Smooth muscle cell of the brain vasculature (primary cell): ENCODE results near the gene PSMD14.
"Not testable (repeated sequence)": the region's sequence is repeated elsewhere in the genome, so short reads cannot be mapped to it uniquely, and the experiment has no call there.

Experiments used
- DNase-seq: peaks from one replicate; pipeline ENCODE4 v3.0.0-alpha.2; 2012; ENCODE audit warnings: low read depth, low spot score

The PSMD14 gene

DNA sequence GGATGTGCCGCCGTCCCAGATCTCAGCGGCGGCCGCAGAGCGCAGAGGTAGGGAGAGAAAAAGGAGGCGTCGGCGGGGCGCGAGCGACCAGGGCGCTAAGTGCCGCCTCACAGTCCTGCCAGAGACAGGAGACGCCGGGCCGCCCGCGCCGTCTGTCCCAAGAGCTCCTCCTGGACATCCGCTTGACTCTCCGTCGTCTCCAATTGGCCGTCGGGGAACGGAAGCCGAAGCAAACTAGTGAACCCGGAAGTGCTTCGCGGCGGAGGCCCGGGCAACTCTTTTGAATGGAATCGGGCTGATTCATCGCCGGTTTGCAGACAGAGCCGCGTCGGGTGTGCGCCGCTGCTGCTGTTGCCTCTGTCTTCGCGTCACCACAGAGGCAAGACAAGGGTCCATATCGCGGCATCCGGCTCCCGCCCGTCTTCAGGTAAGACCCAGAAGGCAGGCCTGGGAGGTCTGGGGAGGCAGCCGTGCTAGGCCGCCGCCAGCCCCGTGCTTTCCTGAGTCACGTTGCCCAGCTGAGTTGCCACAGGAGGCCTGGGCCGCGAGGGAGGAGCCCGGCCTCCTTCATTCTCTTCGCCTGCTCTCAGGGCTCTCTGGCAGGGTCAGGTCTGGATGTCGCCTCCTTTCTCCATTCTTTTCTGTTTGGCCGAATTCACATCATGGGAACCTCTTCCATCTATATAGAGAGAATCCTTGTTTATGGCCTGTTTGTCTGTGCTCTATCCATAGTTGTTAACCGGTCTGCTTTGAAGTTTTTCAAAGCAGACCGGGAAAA lies at the start of gene PSMD14:
PSMD14 (plus strand) TSS at position 248 of the 778 bp plus-strand sequence. CDS start 10,401 bp downstream, outside the sequence.
- DNase-seq: peak; percentile 84

DNA sequence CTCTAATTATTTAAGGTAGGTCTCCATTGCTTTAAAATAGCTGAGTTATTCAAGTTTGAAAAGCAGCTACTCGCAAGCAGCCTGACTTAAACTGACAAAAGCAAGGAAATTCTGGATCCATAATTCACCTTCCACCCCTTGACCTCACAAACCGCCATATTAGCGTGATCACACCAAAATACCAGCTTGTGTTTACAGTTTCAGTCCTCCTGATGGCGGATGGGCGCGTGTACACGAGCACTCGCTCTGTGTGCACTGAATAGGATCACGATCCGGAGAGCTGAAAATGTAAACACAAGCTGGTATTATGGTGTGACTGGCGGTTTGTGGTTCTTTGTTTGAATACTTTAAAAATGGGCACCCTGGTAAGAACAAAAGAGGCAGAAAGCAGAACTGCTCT lies 42.4 kb upstream of the PSMD14 start:
- no peak for DNase-seq

DNA sequence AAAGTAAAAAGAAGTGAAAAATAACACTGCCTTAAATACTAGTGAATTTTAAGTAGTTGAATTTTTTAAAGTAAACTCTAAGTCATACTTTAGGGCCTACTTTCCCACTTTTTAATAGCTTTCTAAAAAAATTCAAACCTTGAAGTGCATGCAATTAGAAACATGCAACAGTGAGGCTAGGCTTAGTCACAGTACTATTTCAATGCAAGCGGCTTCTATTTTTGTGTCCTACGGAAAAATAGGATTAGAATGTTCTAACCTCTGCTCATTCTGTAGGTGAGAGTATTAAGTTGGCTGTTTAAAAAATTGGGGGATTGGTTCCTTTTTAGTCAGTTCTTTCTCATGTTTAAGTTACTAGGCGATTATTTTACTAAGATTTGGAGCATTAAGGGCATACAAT lies 39.1 kb upstream of the PSMD14 start:
- DNase-seq: no peak

DNA sequence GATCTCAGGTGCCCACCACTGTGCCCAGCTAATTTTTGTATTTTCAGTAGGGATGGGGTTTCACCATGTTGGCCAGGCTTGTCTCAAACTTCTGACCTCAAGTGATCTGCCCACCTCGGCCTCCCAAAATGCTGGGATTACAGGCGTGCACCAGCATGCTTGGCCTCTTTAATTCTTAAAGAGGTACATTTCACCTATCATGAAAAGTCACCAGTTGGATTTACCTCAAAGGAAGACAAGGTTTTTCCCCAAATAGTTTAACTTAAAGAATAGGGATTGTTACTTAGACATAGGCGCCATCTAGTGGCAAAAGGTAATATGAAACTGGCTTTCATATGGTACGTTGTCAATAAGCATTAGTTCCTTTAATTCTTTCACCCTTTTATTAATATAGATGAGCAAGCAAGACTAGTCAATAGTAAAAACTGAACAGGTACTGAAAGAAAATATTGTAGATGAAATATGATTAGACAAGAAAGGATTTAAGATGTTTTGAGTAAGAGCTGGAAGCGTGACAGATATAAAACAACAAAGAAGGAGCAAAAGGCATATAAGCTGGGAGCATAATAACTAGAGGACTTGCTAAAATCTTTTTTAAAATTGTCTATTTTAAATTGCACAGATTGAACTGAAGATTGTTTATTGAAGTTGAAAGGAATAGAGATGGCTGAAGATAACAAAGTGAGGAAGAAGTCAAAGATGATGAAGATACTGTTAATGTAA lies 35.0 kb upstream of the PSMD14 start:
- DNase-seq: peak; percentile 54

DNA sequence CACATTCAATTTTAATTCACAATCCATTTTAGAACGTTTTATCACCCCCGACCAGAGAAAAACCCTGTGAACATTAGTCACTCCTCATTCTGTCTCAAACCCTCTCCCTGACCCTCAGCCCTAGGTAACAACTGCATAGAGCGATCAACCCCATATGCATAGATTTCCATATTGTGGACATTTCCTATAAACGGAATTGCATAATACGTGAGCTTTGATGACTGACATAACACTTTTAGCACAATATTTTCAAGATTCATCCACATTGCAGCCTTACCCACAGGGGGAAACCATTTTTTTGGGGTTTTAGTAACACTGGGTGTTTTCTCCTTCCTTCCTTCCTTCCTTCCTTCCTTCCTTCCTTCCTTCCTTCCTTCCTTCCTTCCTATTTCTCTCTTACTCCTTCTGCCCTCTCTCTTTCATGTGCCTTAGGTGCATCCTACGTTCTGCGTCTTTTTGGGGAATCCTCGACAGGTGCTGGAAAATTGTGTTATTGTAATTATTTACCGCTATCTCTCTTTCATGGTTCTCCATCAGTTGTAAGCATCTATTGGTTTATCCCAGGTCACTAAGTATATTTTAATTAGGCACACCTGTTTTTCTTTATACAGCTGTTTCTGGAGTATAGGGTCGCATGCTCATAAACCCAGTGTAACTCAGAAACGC lies 29.5 kb upstream of the PSMD14 start:
- not testable (repeated sequence) for DNase-seq

DNA sequence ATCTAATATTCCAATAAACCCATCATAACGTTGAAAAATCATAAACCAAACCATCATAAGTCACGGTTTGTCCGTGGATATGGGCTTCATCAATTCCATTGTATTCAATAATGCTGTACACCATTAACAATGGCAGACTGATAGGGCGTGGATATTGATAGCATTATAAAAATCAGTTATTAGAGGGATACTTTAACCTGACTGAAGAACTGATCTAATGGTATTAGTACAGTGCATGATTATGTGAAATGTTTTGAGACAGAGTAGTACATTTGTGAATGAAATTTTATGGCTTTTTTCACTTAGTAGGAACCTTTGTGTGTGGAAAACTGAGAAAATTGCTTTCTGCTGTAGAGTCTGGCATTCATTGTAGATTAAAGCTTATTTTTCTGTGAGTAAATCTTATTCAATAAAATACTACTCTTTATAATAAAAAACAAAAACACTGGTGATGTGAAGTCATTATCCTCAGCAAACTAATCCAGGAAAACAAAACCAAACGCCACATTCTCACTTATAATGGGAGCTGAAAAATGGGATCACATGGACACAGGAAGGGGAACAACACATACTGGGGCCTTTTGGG lies 28.9 kb upstream of the PSMD14 start:
- not testable (repeated sequence) for DNase-seq

DNA sequence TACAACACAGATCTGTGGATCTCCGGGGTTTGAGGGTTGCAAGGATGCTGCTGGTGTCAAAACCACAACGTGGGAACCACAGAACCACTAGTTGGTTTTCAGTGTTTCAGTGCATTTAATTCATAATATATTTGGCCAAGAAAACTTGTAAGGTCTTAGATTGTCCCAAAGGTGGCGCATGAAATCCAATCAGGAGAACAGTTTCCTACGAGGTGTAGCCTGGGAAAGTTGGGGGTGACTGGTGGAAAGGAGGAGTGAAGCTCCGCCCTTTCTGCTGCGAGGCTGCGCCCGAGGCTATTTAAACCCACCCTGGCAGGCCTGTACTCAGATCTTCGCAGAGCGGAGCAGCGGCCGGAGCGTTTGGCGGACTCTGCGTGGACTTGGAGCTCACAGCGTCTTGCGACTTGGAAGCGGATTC lies 27.3 kb upstream of the PSMD14 start:
- not testable (repeated sequence) for DNase-seq

DNA sequence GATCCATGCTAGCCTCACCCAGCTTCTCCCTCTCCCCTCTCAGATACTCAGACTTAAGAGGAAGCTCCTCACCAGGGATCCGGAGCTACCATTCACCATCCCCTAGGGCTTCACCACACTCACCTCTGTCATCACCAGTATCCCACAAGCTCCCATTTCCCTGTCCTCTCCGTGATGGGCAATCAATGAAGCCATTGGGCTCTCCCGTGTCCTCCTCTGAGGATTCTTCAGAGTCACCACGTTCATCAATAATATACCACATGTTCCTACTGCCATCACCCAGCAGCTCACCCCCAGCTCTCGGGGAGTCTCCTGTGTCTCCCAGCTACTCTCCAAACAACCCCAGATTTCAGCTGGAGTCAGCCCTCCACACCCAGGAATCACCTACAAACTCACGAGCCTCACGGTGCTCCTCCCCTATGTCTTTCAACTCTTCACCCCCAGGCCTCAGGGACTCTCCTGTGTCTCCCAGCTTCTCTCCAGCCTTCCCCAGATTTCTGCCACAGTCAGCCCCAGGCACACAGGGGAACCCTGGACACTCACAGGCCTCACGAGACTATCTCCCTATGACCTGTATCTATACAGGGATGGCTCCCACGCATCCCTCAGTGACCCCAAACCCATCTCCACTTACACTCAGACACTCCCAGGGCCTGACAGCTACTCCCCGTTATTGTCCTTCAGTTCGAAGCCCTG lies 26.5 kb upstream of the PSMD14 start:
- DNase-seq: not testable (repeated sequence)

DNA sequence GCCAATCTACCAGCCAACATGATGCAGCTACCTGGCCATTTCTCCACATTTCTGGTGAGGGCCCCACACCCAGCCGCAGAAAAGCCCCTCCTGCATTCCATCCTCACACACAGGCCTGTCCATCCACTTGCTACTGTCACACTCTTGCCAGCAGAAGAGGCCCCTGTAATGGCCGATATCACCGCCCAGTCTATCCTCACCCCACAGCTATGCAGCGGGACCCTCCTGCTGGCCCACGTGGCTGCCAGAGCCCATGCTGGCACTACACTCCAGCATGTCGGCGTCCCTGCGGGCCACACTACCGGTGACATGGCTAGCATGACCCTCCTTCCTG lies 25.9 kb upstream of the PSMD14 start:
- not testable (repeated sequence) for DNase-seq

DNA sequence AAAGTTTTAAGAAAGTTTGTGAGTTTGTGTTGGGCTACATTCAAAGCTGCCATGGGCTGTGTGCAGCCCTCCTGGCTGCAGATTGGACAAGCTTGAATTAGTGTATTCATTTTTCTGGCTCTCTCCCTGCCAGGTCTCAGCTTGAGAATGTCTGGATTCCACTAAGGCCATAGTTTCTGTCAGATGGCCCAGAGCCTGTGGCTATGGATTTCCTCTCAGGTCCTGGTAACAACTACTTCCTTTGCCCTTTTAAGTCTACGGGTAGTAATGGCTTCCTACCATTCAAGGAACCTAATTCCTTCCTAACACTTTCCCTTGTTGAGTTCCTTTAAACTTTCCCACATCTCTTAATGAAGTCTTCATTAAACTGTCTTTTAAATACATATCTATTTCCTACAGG lies 24.3 kb upstream of the PSMD14 start:
- DNase-seq: no peak

DNA sequence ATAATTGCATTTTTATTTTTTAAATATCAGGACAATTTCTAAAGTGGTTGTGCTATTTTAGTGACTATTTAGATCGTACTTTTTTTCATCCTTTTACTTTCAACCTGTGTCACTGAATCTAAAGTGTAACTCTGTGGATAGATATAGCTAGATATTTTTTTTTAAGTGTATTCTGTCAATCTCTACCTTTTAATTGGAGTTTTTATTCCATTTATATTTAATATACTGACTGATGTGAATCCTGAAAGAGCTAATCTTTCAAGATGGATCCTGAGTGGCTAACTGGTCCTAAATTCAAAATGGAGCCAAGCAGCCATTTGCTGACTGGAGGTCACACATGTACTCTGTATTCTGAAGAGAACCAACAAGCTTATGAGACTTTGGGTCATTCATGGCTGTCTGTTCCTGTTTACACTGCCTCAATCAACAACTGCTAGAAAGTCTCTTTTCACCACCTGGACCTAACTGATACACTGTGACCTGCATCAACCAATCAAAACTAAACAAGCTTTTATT lies 4.6 kb upstream of the PSMD14 start:
- DNase-seq: no peak

DNA sequence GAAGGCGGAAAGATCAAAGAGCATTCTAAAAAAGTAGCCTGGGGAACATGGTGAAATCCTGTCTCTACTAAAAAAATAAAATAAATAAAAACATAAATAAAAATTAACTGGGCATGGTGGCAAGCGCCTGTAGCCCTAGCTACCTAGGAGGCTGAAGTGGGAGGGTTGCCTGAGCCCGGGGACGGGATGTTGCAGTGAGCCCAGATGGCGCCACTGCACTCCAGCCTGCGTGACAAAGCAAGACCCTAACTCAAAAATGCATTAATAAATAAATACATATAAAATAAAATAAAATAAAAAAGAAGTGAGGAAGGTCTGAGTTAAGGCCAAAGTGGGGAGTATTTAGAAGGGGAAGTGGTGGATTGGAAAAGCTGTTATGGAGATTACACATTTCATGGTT lies 1.3 kb upstream of the PSMD14 start:
- DNase-seq: no peak

DNA sequence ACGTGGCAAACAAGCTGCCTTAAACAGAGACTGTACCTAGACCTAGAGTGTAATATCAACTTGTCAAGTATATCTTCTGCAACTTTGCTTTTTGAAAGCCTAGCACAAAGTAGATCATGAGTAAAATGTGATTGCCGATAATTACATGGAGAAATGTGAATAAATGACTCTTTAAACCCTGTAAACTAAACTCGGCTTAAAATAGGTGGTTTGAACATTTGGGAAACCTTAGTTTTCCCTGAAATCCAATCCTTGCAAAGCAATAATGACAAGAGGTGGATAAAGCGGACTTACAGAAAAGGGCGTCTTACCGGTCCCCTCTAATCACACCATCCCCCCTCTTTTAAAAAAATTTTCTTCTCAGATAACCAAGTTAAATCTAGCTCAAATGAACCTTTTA lies 549 bp upstream of the PSMD14 start:
- no peak for DNase-seq

DNA sequence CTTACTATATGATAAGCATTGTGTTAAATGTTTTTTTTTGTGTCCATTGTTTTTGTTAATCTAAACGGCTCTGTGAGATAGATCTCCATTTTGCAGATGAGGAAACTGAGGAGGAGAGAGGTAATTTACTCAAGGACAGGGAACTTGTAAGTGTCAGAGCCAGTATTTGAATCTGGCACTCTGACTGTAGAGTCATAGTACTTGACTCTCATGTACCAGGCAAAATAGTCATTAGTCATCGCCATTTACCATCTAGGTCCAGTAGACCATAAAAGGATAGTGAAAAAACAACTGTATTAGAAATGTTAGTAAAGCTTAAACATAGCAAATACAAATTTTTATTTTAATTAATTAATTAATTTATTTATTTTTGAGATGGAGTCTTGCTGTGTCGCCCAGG lies 4.8 kb downstream of the PSMD14 start:
- DNase-seq: no peak

DNA sequence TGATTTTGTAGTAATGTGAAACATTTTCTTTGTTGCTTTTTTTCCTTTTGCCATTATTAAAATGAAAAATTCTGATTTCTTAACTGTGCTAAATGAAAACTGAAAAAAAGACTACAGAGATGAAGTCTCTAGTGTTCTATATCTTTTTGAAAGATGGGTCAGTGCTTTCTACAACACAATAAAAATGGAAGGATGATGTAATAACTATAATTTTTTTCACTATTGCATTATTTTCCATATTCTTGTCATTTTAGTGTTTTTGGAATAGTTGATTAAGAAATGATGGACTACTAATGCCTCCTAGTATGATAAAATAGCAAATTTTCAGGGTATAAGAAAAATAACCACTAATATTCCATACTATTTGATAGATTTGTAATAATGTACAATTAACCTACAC lies 7.2 kb downstream of the PSMD14 start:
- DNase-seq: no peak

DNA sequence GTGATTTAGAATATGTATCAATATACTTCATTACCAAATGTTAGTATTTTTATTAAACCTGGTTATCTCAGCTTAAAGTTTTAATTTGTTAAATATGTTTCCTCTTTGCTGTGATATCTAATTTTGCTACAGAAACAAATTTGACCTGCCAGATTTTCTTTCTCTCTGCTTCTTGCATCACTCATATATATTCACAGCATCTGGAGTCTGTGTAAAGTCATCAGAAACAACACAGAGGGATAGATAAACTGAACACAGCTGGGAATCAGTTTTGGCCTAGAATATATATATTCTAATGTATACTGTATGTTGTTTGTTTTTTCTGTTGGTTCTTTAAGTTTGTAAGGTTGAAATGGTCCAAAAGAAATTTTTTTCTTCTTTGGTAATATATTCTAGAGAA lies 8.5 kb downstream of the PSMD14 start:
- DNase-seq: no peak

DNA sequence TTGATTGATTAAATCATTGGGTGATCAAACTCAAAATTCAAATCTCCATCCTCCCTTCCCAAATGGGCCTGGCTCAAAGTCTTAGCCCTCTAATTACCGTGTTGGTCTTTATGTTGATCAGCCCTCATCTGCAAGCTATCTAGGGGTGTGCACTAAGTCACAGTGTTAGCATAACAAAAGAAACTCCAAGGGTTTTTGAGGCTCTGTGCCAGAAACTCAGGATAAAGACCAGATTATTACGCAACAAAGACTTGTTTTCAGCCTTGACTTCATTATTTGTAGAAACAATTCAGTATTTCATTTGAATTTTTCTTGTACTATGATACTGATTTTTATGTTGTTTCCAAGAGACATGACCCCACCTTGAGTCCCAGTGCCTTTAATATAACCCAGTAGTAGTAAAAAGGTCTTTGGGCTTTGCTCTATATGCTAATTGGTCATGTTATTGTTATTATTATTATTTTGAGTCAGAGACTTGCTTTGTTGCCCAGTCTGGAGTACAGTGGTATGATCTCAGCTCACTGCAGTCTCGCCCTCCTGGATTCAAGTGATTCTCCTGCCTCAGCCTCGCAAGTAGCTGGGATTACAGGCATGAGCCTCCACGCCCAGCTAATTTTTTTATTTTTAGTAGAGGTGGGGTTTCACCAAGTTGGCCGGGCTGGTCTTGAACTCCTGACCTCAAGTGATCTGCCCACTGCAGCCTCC lies 13.9 kb downstream of the PSMD14 start:
- no peak for DNase-seq

DNA sequence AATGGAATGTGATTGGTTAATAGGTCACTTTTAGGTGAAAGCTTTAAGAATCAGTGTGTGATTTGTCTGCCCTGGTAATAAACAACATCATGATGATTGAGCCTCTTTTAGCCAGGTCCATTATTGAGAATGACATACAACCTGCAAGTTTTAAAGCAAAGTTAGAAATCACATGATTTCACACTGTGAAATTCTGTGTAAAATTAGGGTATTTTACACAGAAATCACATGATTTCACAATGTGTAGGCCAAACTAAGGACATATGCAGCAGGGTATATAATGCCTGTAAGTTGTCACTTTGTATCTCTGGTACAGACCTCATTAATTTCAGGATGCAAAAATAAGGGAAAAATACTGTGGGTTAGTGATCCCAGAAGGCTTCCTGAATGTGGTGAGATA lies 16.7 kb downstream of the PSMD14 start:
- DNase-seq: no peak

DNA sequence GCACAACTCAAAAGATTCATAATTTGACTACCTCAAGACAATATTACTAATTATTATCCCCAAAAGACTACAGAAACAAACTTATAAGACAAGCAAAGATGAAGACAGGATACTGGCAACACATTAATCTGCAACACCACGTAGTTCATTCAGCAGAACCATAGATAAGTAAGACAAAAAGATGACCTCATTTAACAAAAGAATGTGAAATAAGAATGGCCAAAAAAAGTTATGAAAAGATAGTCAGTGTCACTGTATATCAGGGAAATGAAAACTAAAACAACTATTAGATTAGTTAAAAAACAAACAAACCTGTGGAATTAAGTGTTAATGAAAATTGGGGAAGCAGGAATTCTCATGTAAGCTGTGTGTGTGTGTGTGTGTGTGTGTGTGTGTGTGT lies 19.4 kb downstream of the PSMD14 start:
- no peak for DNase-seq

DNA sequence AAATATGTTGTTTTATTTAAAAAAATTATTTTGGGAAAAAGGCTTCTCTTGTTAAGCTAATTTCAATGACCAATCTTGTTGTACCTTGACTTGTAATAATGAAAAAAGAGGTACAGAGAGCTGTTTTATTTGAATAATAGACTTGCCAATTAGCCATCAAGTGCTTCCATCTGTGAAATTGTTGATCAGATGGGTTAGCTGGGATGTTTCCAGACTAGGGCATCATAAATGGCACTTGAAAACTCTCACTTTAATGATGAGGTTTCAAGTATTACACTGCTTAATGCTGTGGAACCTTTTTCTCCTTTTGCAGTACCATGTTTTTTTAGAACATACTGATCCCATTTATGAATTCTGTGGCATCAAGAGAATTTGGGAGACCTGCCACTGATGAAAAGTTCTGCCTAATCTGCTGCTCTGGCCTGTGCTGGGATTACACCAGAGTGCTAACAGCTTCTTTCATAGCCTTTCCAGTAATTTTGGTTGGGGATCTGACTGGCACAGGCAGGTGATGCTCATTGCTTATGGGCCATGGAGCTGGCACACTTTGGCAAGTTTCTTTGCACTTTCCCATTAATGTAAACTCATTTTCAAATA lies 24.2 kb downstream of the PSMD14 start:
- DNase-seq: no peak
